DMS 273 treated with DMSO at 0.1 percent for 48 hours (cell line): ENCODE data around the gene PDS5A.
"Not testable (repeated sequence)": the region's sequence is repeated elsewhere in the genome, so short reads cannot be mapped to it uniquely, and the experiment has no call there.

ENCODE experiments used
- DNase-seq: peaks from one replicate; lab custom pipeline; 2025; lab: John Stamatoyannopoulos, UW

The PDS5A gene

DNA sequence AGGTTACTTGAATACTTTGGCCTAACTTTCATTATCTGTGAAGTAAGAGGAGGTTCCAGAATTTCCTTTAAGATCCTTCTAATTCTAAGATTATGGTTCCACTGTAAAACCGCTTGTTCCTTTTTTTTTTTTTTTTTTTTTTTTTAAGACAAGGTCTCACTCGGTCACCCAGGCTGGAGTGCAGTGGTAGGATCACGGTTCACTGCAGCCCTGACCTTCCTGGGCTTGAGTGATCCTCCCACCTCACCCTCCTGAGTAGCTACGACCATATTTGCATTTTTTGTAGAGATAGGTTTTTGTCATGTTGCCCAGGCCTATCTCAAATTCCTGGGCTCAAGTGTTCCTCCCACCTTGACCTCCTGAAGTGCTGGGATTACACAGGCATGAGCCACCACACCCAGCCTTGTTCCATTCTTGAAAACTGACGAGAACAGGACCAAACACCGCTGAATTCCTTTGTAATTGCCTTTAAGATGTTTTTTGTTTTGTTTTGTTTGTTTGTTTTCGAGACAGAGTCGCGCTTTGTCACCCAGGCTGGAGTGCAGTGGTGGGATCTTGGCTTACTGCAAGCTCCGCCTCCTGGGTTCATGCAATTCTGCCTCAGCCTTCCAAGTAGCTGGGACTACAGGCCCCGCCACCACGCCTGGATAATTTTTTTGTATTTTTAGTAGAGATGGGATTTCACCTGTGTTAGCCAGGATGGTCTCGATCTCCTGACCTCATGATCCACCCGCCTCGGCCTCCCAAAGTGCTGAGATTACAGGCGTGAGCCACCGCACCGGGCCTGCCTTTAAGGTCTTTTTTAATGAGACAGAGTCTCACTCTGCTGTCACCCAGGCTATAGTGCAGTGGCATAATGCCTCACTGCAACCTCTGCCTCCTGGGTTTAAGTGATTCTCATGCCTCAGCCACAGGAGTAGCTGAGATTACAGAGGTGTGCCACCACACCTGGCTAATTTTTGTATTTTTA is 6.8 kb downstream of the PDS5A start:
- DNase-seq, result no peak

DNA sequence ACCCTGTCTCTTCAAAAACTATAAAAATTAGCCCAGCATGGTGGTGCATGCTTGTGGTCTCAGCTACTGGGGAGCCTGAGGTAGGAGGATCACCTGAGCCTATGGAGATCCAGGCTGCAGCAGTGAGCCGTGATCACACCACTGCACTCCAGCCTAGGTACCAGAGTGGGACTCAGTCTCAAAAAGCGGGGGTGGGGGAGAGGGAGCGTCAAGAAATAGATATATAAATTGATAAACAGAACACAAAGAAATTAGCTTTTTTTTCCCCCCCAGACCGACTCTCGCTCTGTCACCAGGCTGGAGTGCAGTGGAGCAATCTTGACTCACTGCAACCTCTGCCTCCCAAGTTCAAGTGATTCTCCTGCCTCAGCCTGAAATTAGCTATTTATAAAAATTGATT is 14.1 kb downstream of the PDS5A start:
- no peak for DNase-seq

DNA sequence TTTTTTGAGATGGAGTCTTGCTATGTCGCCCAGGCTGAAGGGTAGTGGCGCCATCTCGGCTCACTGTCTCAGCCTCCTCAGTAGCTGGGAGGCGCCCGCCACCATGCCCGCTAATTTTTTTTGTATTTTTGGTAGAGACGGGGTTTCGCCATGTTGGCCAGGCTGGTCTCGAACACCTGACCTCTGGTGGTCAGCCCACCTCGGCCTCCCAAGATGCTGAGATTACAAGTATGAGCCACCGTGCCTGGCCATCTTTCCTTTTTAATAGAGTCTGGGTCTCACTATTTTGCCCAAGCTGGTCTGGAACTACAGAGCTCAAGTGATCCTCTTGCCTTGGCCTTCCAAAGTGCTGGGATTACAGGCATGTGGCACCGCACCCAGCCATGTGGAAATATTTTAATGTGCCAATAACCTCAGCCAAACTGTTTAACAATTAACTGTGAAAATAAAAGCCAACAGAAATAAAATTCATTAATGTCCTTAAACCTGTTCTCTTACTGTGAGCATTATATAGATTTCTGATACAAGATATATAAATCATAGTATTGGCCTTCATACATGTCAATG is 16.3 kb downstream of the PDS5A start:
- DNase-seq, result no peak

DNA sequence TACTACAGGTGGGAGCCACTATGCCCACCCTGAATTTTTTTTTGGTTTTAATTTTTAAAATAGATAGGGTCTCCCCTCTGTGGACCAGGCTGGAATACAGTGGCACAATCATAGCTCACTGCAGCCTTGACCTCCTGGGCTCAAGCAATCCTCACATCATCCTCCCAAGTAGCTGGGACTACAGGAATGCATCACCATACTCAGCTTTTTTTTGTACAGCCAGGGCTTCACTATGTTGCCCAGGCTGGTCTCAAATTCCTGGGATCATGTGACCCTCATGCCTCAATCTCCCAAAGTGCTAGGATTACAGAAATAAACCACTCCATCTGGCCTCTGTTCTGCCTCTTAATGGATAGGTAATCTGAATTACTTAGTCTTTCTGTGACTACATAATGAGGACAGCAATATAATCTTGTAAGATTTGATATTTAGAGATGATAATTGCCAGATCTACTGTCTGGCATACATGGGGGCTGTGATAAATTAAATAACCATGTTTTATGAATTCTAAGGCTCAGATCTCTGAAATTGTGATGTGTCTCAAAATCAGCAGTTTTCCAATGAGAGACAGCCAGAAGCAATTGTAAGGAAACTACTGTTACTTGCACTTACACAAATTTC is 26.7 kb downstream of the PDS5A start:
- no peak for DNase-seq

DNA sequence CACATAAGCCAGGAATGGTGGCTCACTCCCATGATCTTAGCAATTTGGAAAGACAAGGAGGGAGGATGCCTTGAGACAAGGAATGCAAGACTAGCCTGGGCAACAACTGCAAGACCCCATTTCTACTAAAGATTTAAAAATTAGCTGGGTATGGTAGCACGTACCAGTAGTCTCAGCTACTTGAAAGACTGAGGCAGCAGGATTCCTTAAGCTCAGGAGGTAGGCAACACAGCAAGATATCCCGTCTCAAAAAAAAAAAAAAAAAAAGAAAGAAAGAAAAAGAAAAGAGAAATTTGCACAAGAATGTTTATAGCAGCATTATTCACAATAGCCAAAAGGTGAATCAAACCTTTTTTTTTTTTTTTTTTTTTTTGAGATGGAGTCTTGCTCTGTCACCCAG is 29.7 kb downstream of the PDS5A start:
- DNase-seq, result no peak

DNA sequence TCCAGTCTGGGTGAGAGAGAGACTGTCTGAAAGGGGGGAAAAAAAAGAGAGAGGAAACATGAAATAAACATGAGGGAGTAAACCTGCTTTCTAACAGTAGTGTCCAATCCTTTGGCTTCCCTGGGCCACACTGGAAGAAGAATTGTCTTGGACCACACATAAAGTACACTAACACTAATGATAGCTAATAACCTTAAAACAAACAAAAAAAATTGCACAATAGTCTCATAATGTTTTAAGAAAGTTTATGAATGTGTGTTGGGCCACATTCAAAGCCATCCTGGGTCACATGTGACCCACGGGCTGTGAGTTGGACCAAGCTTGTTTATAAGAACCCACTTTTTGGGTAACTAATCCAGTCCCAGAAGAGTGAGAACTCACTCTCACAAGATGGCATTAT is 30.3 kb downstream of the PDS5A start:
- DNase-seq, result no peak

DNA sequence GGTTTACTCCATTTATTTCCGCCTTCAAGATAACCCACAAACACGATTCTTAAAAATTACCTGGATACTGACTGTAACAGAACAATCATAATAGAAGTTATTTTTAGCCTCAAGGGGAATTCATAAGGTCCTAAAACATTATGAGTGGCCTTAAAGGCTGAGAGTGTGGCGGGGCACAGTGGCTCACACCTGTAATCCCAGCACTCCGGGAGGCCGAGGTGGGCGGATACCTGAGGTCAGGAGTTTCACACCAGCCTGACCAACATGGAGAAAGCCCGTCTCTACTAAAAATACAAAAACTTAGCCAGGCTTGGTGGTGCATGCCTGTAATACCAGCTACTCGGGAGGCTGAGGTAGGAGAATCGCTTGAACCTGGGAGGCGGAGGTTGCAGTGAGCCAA is 33.5 kb downstream of the PDS5A start:
- not testable (repeated sequence) for DNase-seq

DNA sequence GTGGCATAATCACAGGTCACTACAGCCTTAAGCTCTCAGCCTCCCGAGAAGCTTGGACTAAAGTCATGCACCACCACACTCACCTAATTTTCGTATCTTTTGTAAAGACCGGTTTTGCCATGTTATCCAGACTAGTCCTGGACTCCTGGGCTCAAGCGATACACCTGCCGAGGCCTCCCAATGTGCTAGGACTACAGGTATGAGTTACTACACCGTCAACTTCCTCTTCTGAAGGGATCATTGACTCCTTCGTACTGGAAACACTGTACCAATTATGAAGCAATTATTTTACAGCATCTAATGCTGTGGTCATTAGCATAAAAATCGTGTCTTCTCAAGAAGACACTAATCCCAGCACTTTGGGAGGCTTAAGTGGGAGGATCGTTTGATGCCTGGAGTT is 35.2 kb downstream of the PDS5A start:
- DNase-seq, result no peak

DNA sequence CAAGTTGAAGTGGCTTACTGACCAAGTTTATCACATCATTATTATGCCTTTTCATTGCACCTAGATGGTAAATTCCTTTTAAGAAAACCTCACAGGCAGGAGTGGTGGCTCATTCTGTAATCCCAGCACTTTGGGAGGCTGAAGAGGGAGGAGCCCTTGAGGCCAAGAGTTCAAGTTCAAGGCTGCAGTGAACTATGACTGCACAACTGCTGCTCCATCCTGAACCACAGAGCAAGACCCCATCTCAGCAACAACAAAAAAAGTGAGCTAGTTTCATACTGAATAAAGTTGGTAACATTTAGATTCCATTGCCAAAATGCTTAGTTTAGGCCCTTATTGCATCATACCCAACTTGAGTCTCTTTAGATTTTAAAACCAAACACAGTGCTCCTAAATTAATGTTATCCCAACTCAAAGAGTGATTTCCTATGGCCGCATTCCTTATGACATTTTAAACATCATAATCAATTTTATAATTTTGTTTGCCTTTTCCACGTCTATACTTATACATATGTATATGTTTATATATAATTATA is 36.0 kb downstream of the PDS5A start:
- DNase-seq, result no peak

DNA sequence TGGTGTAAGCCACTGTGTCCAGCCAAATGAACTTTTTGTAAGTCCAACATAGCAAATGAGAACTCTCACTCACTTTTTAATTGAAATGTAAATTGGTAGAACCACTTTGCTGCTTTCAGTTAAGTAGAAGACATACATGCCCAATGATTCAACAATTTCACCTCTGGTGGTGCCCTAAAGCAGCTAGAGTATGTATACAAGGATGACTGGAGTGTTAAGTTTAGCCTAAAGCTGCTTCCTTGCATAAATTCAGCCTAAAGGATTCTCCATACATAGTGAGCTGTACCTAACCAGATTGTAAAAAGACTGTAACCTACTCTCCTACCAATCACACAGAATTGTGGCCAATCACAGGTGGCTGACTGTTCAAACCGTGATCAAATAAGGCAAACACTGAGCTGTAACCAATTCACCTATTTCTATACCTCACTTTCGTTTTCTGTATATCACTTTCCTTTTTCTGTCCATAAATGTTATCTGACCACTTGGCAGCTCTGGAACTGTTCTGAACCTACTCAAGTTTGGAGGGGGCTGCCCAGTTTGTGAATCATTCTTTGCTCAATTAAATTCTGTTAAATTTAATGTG is 39.9 kb downstream of the PDS5A start:
- DNase-seq, result no peak

DNA sequence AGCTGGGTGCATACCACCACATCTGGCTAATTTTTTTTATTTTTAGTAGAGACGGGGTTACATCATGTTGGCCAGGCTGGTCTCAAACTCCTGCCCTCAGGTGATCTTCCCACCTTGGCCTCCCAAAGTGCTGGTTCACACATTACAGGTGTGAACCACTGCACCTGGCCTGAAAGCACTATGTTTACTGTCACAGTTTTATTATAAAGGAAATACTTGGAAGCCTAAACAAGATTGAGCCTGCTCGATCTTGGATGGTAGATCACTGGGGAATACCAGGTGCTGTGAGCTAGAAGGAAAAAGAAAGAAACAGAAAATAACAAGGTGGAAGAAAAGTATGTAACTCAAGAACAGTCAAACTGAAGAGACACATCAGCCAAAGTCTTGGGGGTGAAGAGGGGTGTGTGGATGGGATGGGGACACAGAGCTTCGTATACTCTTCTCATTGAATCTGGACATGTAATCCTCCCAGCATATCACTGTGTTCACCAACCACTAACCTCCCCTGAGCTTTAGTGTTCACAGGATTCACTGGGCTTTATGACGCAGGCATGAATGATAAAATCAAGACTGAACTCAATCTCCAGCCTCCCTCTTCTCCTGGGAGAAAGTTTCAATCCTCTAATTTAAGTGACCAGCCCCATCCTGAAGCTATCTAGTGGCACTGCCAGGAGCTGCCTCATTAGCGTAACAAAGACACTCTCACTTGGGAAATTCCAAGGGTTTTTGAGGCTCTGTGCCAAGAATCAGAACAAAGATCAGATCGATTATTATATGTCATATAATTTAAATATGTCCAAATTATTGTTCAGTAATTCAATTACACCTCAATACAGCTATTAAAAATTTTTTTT is 40.9 kb downstream of the PDS5A start:
- no peak for DNase-seq

DNA sequence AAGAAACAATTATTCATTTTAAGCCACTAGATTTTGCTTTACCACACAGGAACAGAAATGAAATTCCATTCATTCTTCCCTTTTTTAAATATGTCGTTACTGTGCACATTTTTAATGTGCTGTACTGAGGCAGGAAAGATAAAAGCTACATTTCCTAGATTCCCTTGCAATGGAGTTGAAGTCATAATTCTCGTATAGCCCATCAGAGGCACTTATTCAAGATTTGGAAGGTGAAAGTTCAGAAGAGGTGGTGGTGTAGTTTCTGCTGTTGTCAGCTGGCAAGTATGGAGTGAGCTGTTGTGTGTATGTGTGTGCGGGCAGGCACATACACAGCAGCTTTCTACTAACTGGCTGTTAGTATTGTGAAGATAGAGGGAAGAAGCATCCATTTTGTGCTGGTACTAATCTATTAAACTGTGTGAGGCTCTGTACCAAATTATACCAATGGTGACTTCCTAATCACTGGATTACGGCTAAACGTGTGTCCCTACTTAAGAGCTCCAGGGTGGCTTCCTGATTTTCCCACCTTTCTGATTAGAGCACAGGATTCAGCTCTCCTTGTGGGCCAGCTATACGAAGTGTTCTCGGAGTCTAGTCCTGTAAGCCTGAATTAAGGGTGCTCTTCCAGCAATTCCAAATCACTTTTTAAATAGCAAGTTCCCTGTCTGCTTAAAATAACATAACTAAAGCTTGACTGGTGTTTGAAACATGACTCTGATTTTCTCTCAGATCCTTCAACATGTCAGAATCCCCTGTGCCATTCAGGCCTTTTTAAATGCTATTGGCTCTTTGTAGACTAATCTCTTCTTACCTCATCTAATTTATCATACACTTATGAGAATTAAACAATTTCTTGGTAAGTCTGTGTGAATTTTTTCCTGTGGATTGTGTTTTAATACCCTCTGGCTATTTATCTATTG is 43.8 kb downstream of the PDS5A start:
- DNase-seq, result no peak

DNA sequence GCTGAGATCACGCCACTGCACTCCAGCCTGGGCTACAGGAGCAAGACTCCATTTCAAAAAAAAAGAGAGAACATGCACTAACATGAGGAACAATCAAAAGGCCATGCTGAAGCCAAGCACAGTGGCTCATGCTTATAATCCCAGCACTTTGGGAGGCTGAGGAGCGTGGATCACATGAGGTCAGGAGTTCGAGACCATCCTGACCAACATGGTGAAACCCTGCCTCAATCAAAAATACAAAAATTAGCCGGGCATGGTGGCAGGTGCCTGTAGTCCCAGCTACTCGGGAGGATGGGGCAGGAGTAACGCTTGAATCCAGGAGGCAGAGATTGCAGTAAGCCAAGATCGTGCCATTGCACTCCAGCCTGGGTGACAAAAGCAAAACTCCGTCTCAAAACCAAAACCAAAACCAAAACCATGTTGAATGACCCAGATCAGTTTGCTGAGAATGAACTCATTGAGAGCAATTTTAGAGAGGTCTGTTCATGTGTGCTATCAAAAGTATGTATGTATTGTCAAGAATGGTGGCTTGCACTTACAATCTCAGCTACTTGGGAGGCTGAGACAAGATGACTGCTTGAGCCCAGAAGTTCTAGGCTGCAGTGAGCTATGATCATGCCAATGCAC is 44.8 kb downstream of the PDS5A start:
- no peak for DNase-seq

DNA sequence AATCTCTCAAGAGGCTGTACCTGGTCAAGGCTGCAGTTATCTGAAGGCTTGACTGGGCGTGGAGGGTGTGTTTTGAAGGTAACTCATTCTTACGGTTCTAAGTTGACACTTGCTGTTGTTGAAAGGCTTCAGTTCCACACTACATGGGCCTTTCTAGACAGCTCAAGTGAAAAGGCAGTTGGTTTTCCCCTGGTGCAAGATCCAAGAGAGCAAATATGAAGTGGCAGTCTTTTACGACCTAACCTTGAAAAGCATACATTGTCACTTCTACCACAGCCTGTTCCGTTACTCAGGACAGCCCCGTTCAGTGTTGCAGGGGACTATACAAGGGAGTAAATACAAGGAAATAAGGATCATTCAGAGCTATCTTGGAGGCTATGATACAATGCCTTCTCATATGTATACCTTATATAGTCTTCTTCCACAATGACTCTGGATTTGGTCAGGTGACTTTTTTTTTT is 46.2 kb downstream of the PDS5A start:
- DNase-seq, result no peak

DNA sequence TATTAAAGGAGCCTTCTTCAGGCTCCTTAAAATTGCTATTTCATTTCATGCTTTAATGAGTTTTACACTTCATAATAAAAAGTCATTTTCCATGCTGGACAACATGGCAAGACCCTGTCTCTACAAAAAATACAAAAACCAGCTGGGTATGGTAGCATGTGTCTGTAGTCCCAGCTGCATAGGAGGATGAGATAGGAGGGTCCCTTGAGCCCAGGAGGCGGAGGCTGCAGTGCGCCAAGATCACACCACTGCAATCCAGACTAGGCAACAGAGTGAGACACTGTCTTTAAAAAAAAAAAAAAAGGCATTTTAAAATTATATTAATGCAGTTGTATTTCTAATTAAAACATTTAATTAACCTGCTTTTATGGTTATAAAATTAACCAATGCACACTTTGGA is 49.2 kb downstream of the PDS5A start:
- no peak for DNase-seq

DNA sequence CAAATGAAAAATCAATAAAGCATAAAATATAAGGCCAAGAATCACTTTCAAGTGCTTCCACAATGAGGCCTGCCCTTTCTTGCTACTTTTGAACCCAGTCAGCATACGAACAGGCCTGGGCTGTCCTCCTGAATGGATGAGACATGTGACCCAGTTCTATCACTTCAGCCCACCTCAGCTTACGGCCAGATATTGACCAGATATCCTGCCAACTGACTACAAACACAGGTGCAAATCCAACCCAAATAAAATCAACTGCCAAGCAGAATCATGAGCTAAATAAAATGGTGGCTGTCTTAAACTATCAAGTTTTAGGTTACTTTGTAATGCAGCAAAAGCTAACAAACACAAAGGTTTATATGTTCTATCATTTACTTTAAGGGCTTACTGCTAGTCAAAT is 53.7 kb downstream of the PDS5A start:
- DNase-seq, result no peak

DNA sequence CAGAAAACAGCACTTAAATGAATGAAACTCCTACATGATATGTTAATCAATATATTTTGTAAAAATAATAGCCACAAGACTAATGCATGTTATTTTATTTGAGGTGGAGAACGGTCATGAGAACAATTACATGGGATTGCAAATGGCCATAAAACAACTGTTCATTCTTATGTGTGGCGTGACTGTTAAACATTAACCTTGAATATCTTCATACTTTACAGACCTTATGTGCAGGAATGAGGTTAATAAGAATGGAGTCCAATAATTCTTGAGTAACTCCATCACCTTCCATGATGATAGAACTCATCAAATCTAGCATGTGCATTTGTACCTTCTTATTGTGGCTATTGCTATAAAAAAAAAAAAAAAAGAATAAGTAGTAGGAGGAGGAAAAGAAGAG is 55.3 kb downstream of the PDS5A start:
- DNase-seq, result no peak

DNA sequence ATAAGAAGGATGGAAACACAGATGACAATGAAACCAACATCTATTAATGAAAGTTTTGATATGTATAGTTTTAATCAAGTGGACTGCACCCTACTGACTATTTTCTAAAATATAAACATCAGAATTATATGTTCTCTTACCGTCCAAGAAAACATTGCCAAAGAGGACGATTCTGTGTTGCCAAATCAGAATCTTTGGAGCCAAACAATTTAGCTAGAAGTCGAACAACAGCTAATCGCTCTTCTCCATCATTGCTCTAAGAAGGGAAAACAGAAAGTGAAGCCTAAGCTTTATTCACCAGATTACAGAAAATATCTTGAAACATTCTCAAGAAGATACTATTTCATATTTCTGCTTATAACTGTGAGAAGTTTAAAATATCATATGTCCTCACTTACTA is 64.2 kb downstream of the PDS5A start:
- DNase-seq, result no peak

DNA sequence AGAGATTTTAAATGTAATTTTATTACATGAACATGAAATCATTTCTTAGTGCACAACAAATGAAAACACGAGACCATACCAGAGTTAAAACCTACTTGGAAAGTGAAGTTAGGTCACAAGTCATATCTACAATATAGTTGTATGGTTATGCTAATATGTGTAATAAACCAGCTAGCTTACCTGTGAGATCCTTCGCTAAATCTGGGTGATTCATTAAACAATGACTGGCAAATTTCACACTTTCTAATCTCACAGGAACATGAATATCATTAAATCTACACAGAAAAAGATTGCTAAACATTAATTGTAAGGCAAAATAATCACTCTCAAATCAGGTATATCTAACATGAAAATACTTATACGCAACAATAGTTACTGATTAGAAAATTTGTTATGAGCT is 67.6 kb downstream of the PDS5A start:
- DNase-seq, result no peak

DNA sequence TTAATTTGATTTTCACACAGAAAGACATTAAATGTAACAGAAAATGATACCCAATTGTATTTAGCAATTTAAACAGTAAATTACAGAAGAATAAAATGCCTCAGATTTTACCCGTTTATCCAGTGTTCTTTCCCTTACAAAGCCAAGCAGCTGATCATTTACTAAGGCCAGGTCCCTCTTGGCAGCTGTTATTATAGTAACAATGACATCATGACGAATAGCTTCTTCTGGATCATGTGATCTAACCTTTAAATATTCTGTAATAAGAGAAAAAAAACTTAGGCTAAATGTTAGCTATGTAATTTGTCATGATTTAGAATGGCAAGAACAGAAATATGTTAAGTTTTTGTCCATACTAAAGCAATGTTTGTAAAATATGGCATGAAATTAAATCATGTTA is 69.4 kb downstream of the PDS5A start:
- DNase-seq, result no peak
